Neural progenitor cell (in vitro differentiated cells): ENCODE measurements around the gene ENPP6.

Experiments used
- EZH2 ChIP-seq: fragments of 200-600 bp; sonication (generic); IDR thresholded peaks from 2 replicates; pipeline ENCODE4 v1.6.1; 2017; ENCODE audit warnings: antibody characterized with exemption, mild to moderate bottlenecking, moderate library complexity
- EZH2phosphoT487 ChIP-seq: fragments of 200-600 bp; sonication (generic); IDR thresholded peaks from 2 replicates; pipeline ENCODE4 v1.6.1; 2017; ENCODE audit warnings: antibody characterized with exemption
- TF ChIP-seq, protein P1 (sequence below): fragments of 200-600 bp; sonication (generic); IDR thresholded peaks from 2 replicates; pipeline ENCODE4 v1.5.1; 2017; ENCODE audit warnings: antibody characterized with exemption, mild to moderate bottlenecking

DNA sequence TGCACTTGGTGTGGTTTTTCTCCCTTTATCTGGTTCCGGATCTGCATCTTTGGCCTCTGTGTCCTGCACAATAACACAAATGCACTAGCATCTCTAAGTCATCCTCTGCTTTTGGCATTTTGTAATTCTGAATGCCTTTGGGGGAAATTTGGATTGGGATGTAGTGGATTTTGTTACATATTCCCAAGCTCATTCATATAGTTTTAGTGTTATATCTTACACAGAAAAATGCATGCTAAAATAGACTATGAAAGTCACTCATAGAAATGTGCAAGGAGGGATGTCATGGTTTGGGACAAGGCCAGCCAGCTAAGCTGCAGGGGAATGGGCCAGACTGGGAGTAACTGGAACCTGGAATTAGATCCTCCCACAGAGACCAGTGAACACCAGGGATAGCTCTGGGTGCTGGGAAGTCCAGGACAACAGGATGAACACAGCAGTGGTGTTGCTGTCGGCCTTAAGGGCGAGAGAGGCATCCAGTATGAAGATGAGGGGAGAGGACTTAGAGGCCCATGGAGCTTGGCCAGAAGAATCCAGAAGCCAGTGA is 20.1 kb downstream of the ENPP6 start:
- TF ChIP-seq EZH2: no peak
- TF ChIP-seq, protein P1, sequence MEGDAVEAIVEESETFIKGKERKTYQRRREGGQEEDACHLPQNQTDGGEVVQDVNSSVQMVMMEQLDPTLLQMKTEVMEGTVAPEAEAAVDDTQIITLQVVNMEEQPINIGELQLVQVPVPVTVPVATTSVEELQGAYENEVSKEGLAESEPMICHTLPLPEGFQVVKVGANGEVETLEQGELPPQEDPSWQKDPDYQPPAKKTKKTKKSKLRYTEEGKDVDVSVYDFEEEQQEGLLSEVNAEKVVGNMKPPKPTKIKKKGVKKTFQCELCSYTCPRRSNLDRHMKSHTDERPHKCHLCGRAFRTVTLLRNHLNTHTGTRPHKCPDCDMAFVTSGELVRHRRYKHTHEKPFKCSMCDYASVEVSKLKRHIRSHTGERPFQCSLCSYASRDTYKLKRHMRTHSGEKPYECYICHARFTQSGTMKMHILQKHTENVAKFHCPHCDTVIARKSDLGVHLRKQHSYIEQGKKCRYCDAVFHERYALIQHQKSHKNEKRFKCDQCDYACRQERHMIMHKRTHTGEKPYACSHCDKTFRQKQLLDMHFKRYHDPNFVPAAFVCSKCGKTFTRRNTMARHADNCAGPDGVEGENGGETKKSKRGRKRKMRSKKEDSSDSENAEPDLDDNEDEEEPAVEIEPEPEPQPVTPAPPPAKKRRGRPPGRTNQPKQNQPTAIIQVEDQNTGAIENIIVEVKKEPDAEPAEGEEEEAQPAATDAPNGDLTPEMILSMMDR: no peak
- no peak for TF ChIP-seq EZH2phosphoT487
